CD4-positive, alpha-beta memory T cell (primary cell): ENCODE results near the gene CXCL1. TPM values are rescaled to one million over a fixed set of nuclear protein-coding genes. Genes with fewer than 3 reads are reported as not detected.

Experiments
- CTCF ChIA-PET: fragments of 350-600 bp; sonication (Branson Sonifier 250); formaldehyde crosslinking; loops from one replicate; lab custom pipeline; 2021; ENCODE audit warnings: inconsistent platforms; ENCODE audit not compliant: partially characterized antibody; lab: Charles Lee
- POLR2A ChIA-PET: fragments of 350-600 bp; sonication (Branson Sonifier 250); formaldehyde crosslinking; loops from one replicate; lab custom pipeline; 2021; ENCODE audit not compliant: partially characterized antibody; lab: Charles Lee
- DNase-seq, 5 donors: peaks; one replicate each; pipeline versions ENCODE4 v3.0.0 to v3.0.0-alpha.2; 2020 to 2022; ENCODE audit warnings: mixed read lengths in 1 of 5
- H3K27ac ChIP-seq: one replicate; pipeline ENCODE4 v1.7.0; 2013; ENCODE audit warnings: low read depth, low read length
- H3K27me3 ChIP-seq: 2 replicates; pipeline ENCODE4 v1.7.0; 2013; ENCODE audit warnings: mild to moderate bottlenecking, low read length, moderate library complexity; ENCODE audit not compliant: insufficient read depth
- H3K36me3 ChIP-seq: 2 replicates; pipeline ENCODE4 v1.7.0; 2013; ENCODE audit warnings: mild to moderate bottlenecking, low read length, moderate library complexity; ENCODE audit not compliant: insufficient read depth
- H3K4me1 ChIP-seq: 2 replicates; pipeline ENCODE4 v1.7.0; 2013; ENCODE audit warnings: mild to moderate bottlenecking, low read length, moderate library complexity; ENCODE audit not compliant: insufficient read depth
- H3K4me3 ChIP-seq, 2 donors: one replicate each; pipeline ENCODE4 v1.7.0; 2013; ENCODE audit warnings: low read length in 2 of 2, mild to moderate bottlenecking in 1 of 2
- H3K9me3 ChIP-seq, 2 donors: one replicate each; pipeline ENCODE4 v1.7.0; 2013; ENCODE audit warnings: low read length in 2 of 2, control low read depth in 1 of 2; ENCODE audit not compliant: control insufficient read depth in 1 of 2
- H3K27ac Mint-ChIP-seq, 7 donors: one replicate each; pipeline ENCODE4 v1.8.0; 2020 to 2021; ENCODE audit warnings: mixed read lengths in 7 of 7, mild to moderate bottlenecking in 6 of 7, inconsistent platforms in 3 of 7, moderate library complexity in 3 of 7
- H3K27me3 Mint-ChIP-seq, 2 donors: one replicate each; pipeline ENCODE4 v1.8.0; 2020 to 2021; ENCODE audit warnings: mixed read lengths in 2 of 2
- H3K36me3 Mint-ChIP-seq, 2 donors: one replicate each; pipeline ENCODE4 v1.8.0; 2020 to 2021; ENCODE audit warnings: mixed read lengths in 2 of 2, inconsistent platforms in 1 of 2, mild to moderate bottlenecking in 1 of 2
- H3K4me1 Mint-ChIP-seq, 4 donors: one replicate each; pipeline ENCODE4 v1.8.0; 2020 to 2021; ENCODE audit warnings: mixed read lengths in 4 of 4, mild to moderate bottlenecking in 1 of 4
- H3K4me3 Mint-ChIP-seq, 8 donors: one replicate each; pipeline ENCODE4 v1.8.0; 2020 to 2021; ENCODE audit warnings: mixed read lengths in 8 of 8, mild to moderate bottlenecking in 7 of 8, moderate library complexity in 6 of 8, inconsistent platforms in 3 of 8
- H3K9me3 Mint-ChIP-seq, 8 donors: one replicate each; pipeline ENCODE4 v1.8.0; 2020 to 2021; ENCODE audit warnings: mixed read lengths in 8 of 8, mild to moderate bottlenecking in 5 of 8, inconsistent platforms in 3 of 8, moderate library complexity in 1 of 8
- intact Hi-C: fragments of 100-400 bp; cut with micrococcal nuclease; formaldehyde crosslinking; loops from one replicate; pipeline ENCODE4 v1.15.1; 2023
- polyA plus RNA-seq, 2 donors: library from polyadenylated mRNA; unstranded; fragments of 300-500 nt; fragmentation: Illumina TruSeq; gene quantifications; one replicate each; pipeline ENCODE4 v1.2.3, GENCODE V29; 2021
- total RNA-seq, 2 experiments: library from RNA; stranded (reverse); gene quantifications; one replicate each; pipeline ENCODE4 v1.2.3, GENCODE V29; 2021

The CXCL1 gene
- total and polyA plus RNA-seq, 4 experiments from 2014 or later: not detected

GRCh38 chr4:73862322-73862721, 6.9 kb upstream of the CXCL1 start:
- Mint-ChIP-seq H3K27ac (no peak overlapping the region), H3K4me1 (no peaks in the 10 kb centered on the region), H3K4me3 (no peak overlapping the region), H3K9me3 (peaks cover 0 to 4% (median 0%) of the 10 kb centered on the region in 8 donors), H3K36me3 (no peaks in the 10 kb centered on the region), H3K27me3 (no peaks in the 10 kb centered on the region)
- no peaks in the 10 kb centered on the region for H3K4me1 ChIP-seq
- ChIA-PET POLR2A (no interaction called here), CTCF (no interaction called here)
- no peak overlapping the region for H3K27ac ChIP-seq
- intact Hi-C loops: no loop called here
- H3K27me3 ChIP-seq: no peaks in the 10 kb centered on the region
- no peak for DNase-seq
- no peak overlapping the region for H3K4me3 ChIP-seq
- no peaks in the 10 kb centered on the region for H3K9me3 ChIP-seq
- H3K36me3 ChIP-seq: no peaks in the 10 kb centered on the region

- intact Hi-C loops: no loop called here
These were observed 4.8 kb upstream of the CXCL1 start for GRCh38 chr4:73864365-73864764.

GRCh38 chr4:73864961-73865360, 4.2 kb upstream of the CXCL1 start:
- no peak for DNase-seq
- Mint-ChIP-seq H3K4me3 (no peak overlapping the region), H3K36me3 (no peaks in the 10 kb centered on the region), H3K4me1 (no peaks in the 10 kb centered on the region), H3K9me3 (peaks cover 0 to 6% (median 0%) of the 10 kb centered on the region in 8 donors), H3K27me3 (peaks cover 2 to 7% of the 10 kb centered on the region in 2 donors), H3K27ac (no peak overlapping the region)
- H3K4me1 ChIP-seq: no peaks in the 10 kb centered on the region
- CTCF ChIA-PET: no interaction called here
- POLR2A ChIA-PET: no interaction called here
- intact Hi-C loops: no loop called here
- no peak overlapping the region for H3K27ac ChIP-seq
- no peaks in the 10 kb centered on the region for H3K36me3 ChIP-seq
- no peaks in the 10 kb centered on the region for H3K9me3 ChIP-seq
- no peaks in the 10 kb centered on the region for H3K27me3 ChIP-seq
- no peak overlapping the region for H3K4me3 ChIP-seq

More at GRCh38 chr4:73864365-73864764, 4.8 kb upstream of the CXCL1 start:
- Mint-ChIP-seq H3K36me3 (no peaks in the 10 kb centered on the region), H3K4me3 (no peak overlapping the region), H3K4me1 (no peaks in the 10 kb centered on the region), H3K27ac (no peak overlapping the region), H3K9me3 (peaks cover 0 to 5% (median 0%) of the 10 kb centered on the region in 8 donors), H3K27me3 (peaks cover under 1 to 7% of the 10 kb centered on the region in 2 donors)
- H3K4me3 ChIP-seq: no peak overlapping the region
- no peaks in the 10 kb centered on the region for H3K27me3 ChIP-seq
- H3K27ac ChIP-seq: no peak overlapping the region
- H3K9me3 ChIP-seq: no peaks in the 10 kb centered on the region
- DNase-seq: no peak
- ChIA-PET POLR2A (no interaction called here), CTCF (no interaction called here)
- H3K36me3 ChIP-seq: no peaks in the 10 kb centered on the region
- no peaks in the 10 kb centered on the region for H3K4me1 ChIP-seq

- no peaks in the 10 kb centered on the region for H3K27me3 ChIP-seq
- H3K27me3 Mint-ChIP-seq: peaks cover 6 to 7% of the 10 kb centered on the region in 2 donors
- no peaks in the 10 kb centered on the region for H3K36me3 Mint-ChIP-seq
- H3K4me3 ChIP-seq: no peak overlapping the region
- no peak overlapping the region for H3K27ac ChIP-seq
- no peaks in the 10 kb centered on the region for H3K4me1 Mint-ChIP-seq
- H3K27ac Mint-ChIP-seq: no peak overlapping the region
- POLR2A ChIA-PET: no interaction called here
- intact Hi-C loops: no loop called here
- CTCF ChIA-PET: no interaction called here
- DNase-seq: no peak
- H3K9me3 Mint-ChIP-seq: peaks cover 0 to 6% (median 0%) of the 10 kb centered on the region in 8 donors
- no peaks in the 10 kb centered on the region for H3K36me3 ChIP-seq
- H3K9me3 ChIP-seq: no peaks in the 10 kb centered on the region
- H3K4me3 Mint-ChIP-seq: no peak overlapping the region
- no peaks in the 10 kb centered on the region for H3K4me1 ChIP-seq
These were observed 3.6 kb upstream of the CXCL1 start for GRCh38 chr4:73865431-73866096.

DNA sequence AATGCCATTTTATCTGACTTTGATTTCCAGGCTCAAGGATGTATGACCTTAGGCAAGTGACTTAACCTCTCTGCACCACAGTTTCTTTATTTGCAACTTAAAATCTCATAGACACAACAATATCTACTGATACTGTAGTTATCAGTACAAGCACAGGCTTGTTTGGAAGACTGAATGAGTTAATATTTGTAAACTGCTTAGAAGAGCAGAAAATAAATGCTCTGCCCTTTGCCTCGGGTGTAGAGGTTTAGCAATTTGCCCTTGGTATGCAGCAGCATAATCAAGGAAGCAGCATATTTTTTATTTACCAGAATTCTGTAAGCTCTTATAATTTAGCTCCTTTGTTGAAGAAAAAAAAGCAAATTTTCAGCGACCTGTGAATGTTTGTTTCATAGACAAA, 2.9 kb upstream of the CXCL1 start:
- H3K4me1 Mint-ChIP-seq: no peaks in the 10 kb centered on the region
- no peak overlapping the region for H3K4me3 Mint-ChIP-seq

DNA sequence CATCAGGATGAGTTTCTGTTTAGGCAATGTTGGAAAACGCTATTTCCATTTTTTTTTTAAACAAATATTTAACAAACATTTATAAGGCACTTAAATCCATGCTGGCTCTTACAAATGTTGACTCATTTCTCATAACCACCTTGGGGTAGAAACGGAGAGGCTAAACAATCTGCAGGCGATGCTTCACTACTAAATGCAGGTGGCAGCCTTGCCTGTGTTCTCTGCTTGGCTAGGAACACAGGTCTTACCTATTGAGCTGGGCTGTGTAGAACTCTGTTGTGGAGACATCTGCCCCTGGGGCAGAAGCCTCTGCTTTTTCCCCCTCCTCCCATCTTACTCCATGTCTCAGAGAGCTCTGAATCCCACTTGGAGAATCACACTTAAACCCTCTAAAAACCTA, 1.4 kb upstream of the CXCL1 start:
- intact Hi-C loops: no loop called here
- ChIA-PET CTCF (no interaction called here), POLR2A (no interaction called here)
- DNase-seq: no peak
- H3K4me3 Mint-ChIP-seq: no peak overlapping the region
- no peak overlapping the region for H3K4me3 ChIP-seq
- no peaks in the 10 kb centered on the region for H3K9me3 ChIP-seq
- H3K4me1 ChIP-seq: no peaks in the 10 kb centered on the region
- no peak overlapping the region for H3K27ac Mint-ChIP-seq
- H3K27me3 Mint-ChIP-seq: peaks cover 6 to 10% of the 10 kb centered on the region in 2 donors
- no peak overlapping the region for H3K27ac ChIP-seq
- no peaks in the 10 kb centered on the region for H3K36me3 Mint-ChIP-seq
- H3K27me3 ChIP-seq: no peaks in the 10 kb centered on the region
- H3K4me1 Mint-ChIP-seq: no peaks in the 10 kb centered on the region
- peaks cover 0 to 6% (median 0%) of the 10 kb centered on the region in 8 donors for H3K9me3 Mint-ChIP-seq
- no peaks in the 10 kb centered on the region for H3K36me3 ChIP-seq

More for the DNA sequence above, 2.9 kb upstream of the CXCL1 start:
- CTCF ChIA-PET: no interaction called here
- no peak for DNase-seq
- intact Hi-C loops: no loop called here
- no peak overlapping the region for H3K27ac Mint-ChIP-seq
- Histone ChIP-seq H3K36me3 (no peaks in the 10 kb centered on the region), H3K9me3 (no peaks in the 10 kb centered on the region), H3K4me1 (no peaks in the 10 kb centered on the region), H3K27ac (no peak overlapping the region), H3K4me3 (no peak overlapping the region), H3K27me3 (no peaks in the 10 kb centered on the region)
- H3K27me3 Mint-ChIP-seq: peaks cover 6 to 10% of the 10 kb centered on the region in 2 donors
- peaks cover 0 to 6% (median 0%) of the 10 kb centered on the region in 8 donors for H3K9me3 Mint-ChIP-seq
- no peaks in the 10 kb centered on the region for H3K36me3 Mint-ChIP-seq
- POLR2A ChIA-PET: no interaction called here

GRCh38 chr4:73868206-73869129, 725 bp upstream of the CXCL1 start:
- peaks cover 0 to 6% (median 0%) of the 10 kb centered on the region in 8 donors for H3K9me3 Mint-ChIP-seq
- no peaks in the 10 kb centered on the region for H3K27me3 ChIP-seq
- CTCF ChIA-PET: no interaction called here
- H3K4me1 Mint-ChIP-seq: no peaks in the 10 kb centered on the region
- POLR2A ChIA-PET: no interaction called here
- H3K9me3 ChIP-seq: no peaks in the 10 kb centered on the region
- no peak overlapping the region for H3K4me3 Mint-ChIP-seq
- H3K4me1 ChIP-seq: no peaks in the 10 kb centered on the region
- H3K36me3 Mint-ChIP-seq: no peaks in the 10 kb centered on the region
- no peak for DNase-seq
- peaks cover 6 to 10% of the 10 kb centered on the region in 2 donors for H3K27me3 Mint-ChIP-seq
- no peak overlapping the region for H3K27ac Mint-ChIP-seq
- H3K4me3 ChIP-seq: no peak overlapping the region
- H3K27ac ChIP-seq: no peak overlapping the region
- no peaks in the 10 kb centered on the region for H3K36me3 ChIP-seq
- intact Hi-C loops: no loop called here
